Measurements from ENCODE around the gene P2RX7. TPM values are rescaled to one million over a fixed set of nuclear protein-coding genes. Genes with fewer than 3 reads are reported as not detected.

Gene P2RX7
- total and polyA plus RNA-seq, 2 experiments from 2014 or later = 0.90 to 1.7 TPM

DNA sequence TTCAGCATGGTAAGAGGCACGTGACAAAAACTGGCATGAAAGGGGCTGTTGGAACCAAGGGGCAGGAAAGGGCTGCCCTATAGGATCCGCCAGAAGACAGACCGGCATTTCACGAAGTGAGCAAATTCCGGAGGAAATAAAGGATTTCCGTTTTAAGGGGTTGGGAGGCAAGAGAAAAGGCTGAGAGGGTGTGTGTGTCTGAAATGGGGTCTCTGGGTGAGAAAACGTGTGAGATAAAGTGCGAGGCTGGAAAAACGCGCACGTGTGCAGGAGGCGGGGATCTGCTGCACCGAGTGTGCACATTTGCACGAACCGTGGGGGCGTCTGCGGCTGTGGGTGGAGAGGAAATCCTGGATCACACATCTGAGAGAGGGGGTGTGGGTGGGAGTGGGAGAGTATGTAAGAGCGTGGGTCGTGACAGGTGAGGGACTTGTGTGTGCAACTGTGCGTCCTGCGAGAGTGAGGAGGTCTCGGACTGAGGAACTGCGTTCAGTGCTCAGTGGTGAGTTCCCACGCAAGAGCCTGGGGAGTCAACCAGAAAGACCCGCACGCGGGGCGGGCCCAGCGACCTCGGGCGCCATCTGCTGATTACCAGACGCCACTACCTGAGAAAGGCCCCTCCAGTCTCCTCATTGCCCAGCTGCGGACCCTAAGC is 37.0 kb upstream of the P2RX7 start:
- 5% methylated on average over 31 of the region's 33 CpGs for WGBS (ENCODE audit: low lambda C conversion rate, missing lambda C conversion rate)
- H3K4me3 ChIP-seq = peak overlapping the region; percentile 72

DNA sequence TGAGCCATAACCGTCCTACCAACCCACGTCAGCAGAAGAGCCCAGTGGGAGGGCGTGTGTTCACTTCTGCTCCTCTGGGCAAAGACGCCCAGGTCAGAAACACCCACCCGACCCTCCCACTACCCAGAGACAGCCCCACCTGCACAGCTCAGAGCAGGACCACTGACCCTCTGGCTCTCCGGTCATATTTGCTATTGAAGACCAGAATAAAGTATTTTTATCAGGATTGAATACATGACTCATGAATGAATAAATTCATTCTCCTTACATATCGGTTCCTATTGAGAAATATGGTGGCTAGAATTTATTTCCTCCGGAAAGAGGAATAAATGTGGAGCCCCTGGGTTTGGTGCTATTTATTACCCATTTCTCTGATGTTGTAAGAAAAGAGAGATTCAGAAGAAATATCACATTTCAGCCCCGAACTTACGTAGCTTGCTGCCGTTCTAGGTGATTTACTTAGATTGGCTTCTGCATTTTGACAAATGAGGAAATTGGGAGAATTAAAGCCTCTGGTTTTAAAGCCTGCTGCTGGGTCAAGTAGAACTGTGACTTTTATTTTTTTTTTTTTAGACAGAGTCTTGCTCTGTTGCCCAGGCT is 36.4 kb upstream of the P2RX7 start:
- H3K4me3 ChIP-seq = no peak overlapping the region
- DNase-seq (ENCODE audit: low spot score) = no peak
- peak overlapping the region; percentile 98 for H3K4me2 ChIP-seq
- TF ChIP-seq, protein P1, sequence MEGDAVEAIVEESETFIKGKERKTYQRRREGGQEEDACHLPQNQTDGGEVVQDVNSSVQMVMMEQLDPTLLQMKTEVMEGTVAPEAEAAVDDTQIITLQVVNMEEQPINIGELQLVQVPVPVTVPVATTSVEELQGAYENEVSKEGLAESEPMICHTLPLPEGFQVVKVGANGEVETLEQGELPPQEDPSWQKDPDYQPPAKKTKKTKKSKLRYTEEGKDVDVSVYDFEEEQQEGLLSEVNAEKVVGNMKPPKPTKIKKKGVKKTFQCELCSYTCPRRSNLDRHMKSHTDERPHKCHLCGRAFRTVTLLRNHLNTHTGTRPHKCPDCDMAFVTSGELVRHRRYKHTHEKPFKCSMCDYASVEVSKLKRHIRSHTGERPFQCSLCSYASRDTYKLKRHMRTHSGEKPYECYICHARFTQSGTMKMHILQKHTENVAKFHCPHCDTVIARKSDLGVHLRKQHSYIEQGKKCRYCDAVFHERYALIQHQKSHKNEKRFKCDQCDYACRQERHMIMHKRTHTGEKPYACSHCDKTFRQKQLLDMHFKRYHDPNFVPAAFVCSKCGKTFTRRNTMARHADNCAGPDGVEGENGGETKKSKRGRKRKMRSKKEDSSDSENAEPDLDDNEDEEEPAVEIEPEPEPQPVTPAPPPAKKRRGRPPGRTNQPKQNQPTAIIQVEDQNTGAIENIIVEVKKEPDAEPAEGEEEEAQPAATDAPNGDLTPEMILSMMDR (IDR thresholded peaks at IDR 0.05; ENCODE audit: poor library complexity) = no peak
- TF ChIP-seq EZH2phosphoT487 (IDR thresholded peaks at IDR 0.05; ENCODE audit: low read depth, severe bottlenecking, unreplicated experiment) = no peak
- TF ChIP-seq EZH2 (IDR thresholded peaks at IDR 0.05; ENCODE audit: borderline replicate concordance) = no peak
- no peaks in the 10 kb centered on the region for H3K79me2 ChIP-seq
- H3K27me3 ChIP-seq = no peaks in the 10 kb centered on the region
- no peaks in the 10 kb centered on the region for H3K36me3 ChIP-seq (replicated peaks; ENCODE audit: insufficient read depth, low read depth)
- H3K27ac ChIP-seq = no peak overlapping the region
- H3K9me3 ChIP-seq (ENCODE audit: low read depth) = no peaks in the 10 kb centered on the region
- H3K4me1 ChIP-seq (ENCODE audit: insufficient read depth) = peaks cover 6% of the 10 kb centered on the region
- peak overlapping the region; percentile 80 for H2AFZ ChIP-seq
- H4K20me1 ChIP-seq (ENCODE audit: insufficient read depth, poor library complexity, severe bottlenecking) = no peaks in the 10 kb centered on the region
- WGBS (ENCODE audit: low lambda C conversion rate, missing lambda C conversion rate) = 39% methylated on average over 11 of the region's 11 CpGs
- H3K9me2 ChIP-seq (replicated peaks; ENCODE audit: insufficient read depth) = no peaks in the 10 kb centered on the region

More for the DNA sequence above, 37.0 kb upstream of the P2RX7 start:
- DNase-seq (ENCODE audit: low spot score) = peak; percentile 83
- Histone ChIP-seq H3K9me3 (ENCODE audit: low read depth) (no peaks in the 10 kb centered on the region), H3K9me2 (replicated peaks; ENCODE audit: insufficient read depth) (no peaks in the 10 kb centered on the region), H3K4me2 (peak overlapping the region; percentile 98), H3K27me3 (no peaks in the 10 kb centered on the region), H3K79me2 (no peaks in the 10 kb centered on the region), H3K36me3 (replicated peaks; ENCODE audit: insufficient read depth, low read depth) (no peaks in the 10 kb centered on the region), H4K20me1 (ENCODE audit: insufficient read depth, poor library complexity, severe bottlenecking) (no peaks in the 10 kb centered on the region), H3K4me1 (ENCODE audit: insufficient read depth) (peaks cover 6% of the 10 kb centered on the region), H3K27ac (no peak overlapping the region), H2AFZ (peak overlapping the region; percentile 80)
- TF ChIP-seq EZH2phosphoT487 (IDR thresholded peaks at IDR 0.05; ENCODE audit: low read depth, severe bottlenecking, unreplicated experiment) (no peak), EZH2 (IDR thresholded peaks at IDR 0.05; ENCODE audit: borderline replicate concordance) (no peak)
- TF ChIP-seq, protein P1 (IDR thresholded peaks at IDR 0.05; ENCODE audit: poor library complexity) = peak; percentile 79

DNA sequence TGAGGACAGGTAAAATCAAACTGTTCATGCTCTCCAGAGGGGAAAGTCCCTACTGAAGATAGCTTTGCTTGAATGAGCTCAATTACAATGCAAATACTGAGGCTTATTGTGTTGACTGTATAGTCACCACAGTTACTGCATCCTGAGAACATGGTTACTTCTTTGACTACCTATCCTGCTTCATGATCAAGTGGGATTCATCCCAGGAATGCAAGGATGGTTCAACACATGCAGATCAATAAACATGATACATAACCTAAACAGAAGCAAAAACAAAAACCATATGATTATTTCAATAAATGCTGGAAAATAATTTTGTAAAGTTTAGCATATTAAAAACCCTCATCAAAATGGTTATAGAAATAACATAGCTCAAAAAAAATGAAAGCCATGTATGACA is 32.9 kb upstream of the P2RX7 start:
- no peak for TF ChIP-seq EZH2 (IDR thresholded peaks at IDR 0.05; ENCODE audit: borderline replicate concordance)
- TF ChIP-seq, protein P1 (IDR thresholded peaks at IDR 0.05; ENCODE audit: poor library complexity) = no peak
- Histone ChIP-seq H3K4me1 (ENCODE audit: insufficient read depth) (peaks cover 6% of the 10 kb centered on the region), H3K9me2 (replicated peaks; ENCODE audit: insufficient read depth) (no peaks in the 10 kb centered on the region), H4K20me1 (ENCODE audit: insufficient read depth, poor library complexity, severe bottlenecking) (no peaks in the 10 kb centered on the region), H3K4me3 (no peak overlapping the region), H3K9me3 (ENCODE audit: low read depth) (no peaks in the 10 kb centered on the region), H3K27me3 (no peaks in the 10 kb centered on the region), H3K79me2 (no peaks in the 10 kb centered on the region), H3K36me3 (replicated peaks; ENCODE audit: insufficient read depth, low read depth) (no peaks in the 10 kb centered on the region), H2AFZ (no peak overlapping the region), H3K27ac (no peak overlapping the region), H3K4me2 (no peak overlapping the region)
- DNase-seq (ENCODE audit: low spot score) = no peak
